K562 (cell line): ENCODE measurements around the gene IRF2BP1. TPM values are rescaled to one million over a fixed set of nuclear protein-coding genes. Genes with fewer than 3 reads are reported as not detected.

Experiments used
- AFF4 ChIP-seq: sonication (generic); formaldehyde crosslinking; IDR thresholded peaks from 2 replicates; pipeline ENCODE4 v1.8.0; 2023; ENCODE audit warnings: mild to moderate bottlenecking, missing genetic modification reagents
- BMI1 ChIP-seq: fragments of 150-350 bp; IDR thresholded peaks from 2 replicates; pipeline ENCODE4 v1.6.1; 2014; ENCODE audit warnings: low read length
- FOXP4 ChIP-seq: sonication (generic); formaldehyde crosslinking; IDR thresholded peaks from 2 replicates; pipeline ENCODE4 v1.8.0; 2022; ENCODE audit warnings: mild to moderate bottlenecking, missing genetic modification reagents, borderline replicate concordance
- IRF1 ChIP-seq: sonication (generic); formaldehyde crosslinking; IDR thresholded peaks from 2 replicates; pipeline ENCODE4 v1.8.0; 2022; ENCODE audit warnings: missing genetic modification reagents, mild to moderate bottlenecking, borderline replicate concordance
- NEUROD1 ChIP-seq: fragments of 150-350 bp; IDR thresholded peaks from 2 replicates; pipeline ENCODE4 v1.6.1; 2014; ENCODE audit warnings: borderline replicate concordance, low read length, low read depth; ENCODE audit not compliant: partially characterized antibody
- PRDM10 ChIP-seq: fragments of 450-650 bp; IDR thresholded peaks from 2 replicates; pipeline ENCODE4 v1.6.1; 2018; ENCODE audit not compliant: partially characterized antibody
- RBM34 ChIP-seq: fragments of 200-400 bp; formaldehyde crosslinking; IDR thresholded peaks from 2 replicates; pipeline ENCODE4 v1.6.1; 2018; ENCODE audit warnings: low read length, borderline replicate concordance; ENCODE audit not compliant: insufficient read depth
- SIN3A ChIP-seq, 2 experiments: fragments of 150-350 bp in 1 of 2; IDR thresholded peaks; 2 replicates each; pipeline ENCODE4 v1.6.1; 2011 to 2016; ENCODE audit warnings: borderline replicate concordance in 2 of 2, low read depth in 2 of 2, low read length in 2 of 2, mild to moderate bottlenecking in 2 of 2, moderate library complexity in 2 of 2; ENCODE audit not compliant: control insufficient read depth in 1 of 2
- STAT5B ChIP-seq: fragments of 250-450 bp; sonication (Bioruptor Pico); IDR thresholded peaks from 2 replicates; pipeline ENCODE4 v1.8.0; 2021; ENCODE audit warnings: mild to moderate bottlenecking, inconsistent platforms
- ZBED1 ChIP-seq: IDR thresholded peaks from 2 replicates; pipeline ENCODE4 v1.6.1; 2014
- ZNF197 ChIP-seq: fragments of 200-800 bp; sonication (Bioruptor generic); IDR thresholded peaks from 2 replicates; pipeline ENCODE4 v1.6.1; 2016; ENCODE audit warnings: low read depth, missing genetic modification characterization, missing compliant biosample characterization
- ZNF707 ChIP-seq: fragments of 250-450 bp; sonication (Bioruptor Pico); conservative IDR thresholded peaks from 2 replicates; pipeline ENCODE4 v1.8.0; 2022; ENCODE audit warnings: inconsistent platforms, mild to moderate bottlenecking, moderate library complexity
- polyA plus RNA-seq, 8 experiments: library from polyadenylated mRNA; depleted of rRNA in 4 of 8; stranded (reverse) in 5 of 8; unstranded in 3 of 8; fragments of >200 nt; fragmentation: Nextera tagmentation in 2 of 8; fragmentation: Illumina TruSeq in 1 of 8; extraction: Ambion mirVana in 2 of 8; extraction: Trizol in 1 of 8; gene quantifications; 2 replicates each; pipeline versions ENCODE4 v1.2.1 to v1.2.3, GENCODE V29; 2011 to 2014; ENCODE audit warnings: inconsistent platforms in 1 of 8, missing spikeins in 1 of 8
- total RNA-seq, 7 experiments: library from RNA; depleted of rRNA in 6 of 7; stranded (reverse); fragments of >200 nt in 6 of 7; fragmentation: Illumina TruSeq in 2 of 7; extraction: Trizol in 2 of 7; gene quantifications; 2 replicates each; pipeline versions ENCODE4 v1.2.1 to v1.2.3, GENCODE V29; 2011 to 2021; ENCODE audit warnings: low replicate concordance in 1 of 7

IRF2BP1 gene
- total and polyA plus RNA-seq, 9 of the 15 experiments (the other 6 are each of a cell fraction or from before 2014, with no cell fraction given) = 0.61 to 35.9 (median 3.5) TPM

GRCh38 chr19:45883881-45884681, 1.9 kb downstream of the IRF2BP1 start (continued):
- TF ChIP-seq FOXP4 (CRISPR knock-in tag) (no peak), NEUROD1 (no peak), ZNF707 (CRISPR knock-in tag) (no peak), BMI1 (no peak), IRF1 (CRISPR knock-in tag) (no peak), STAT5B (no peak), AFF4 (CRISPR knock-in tag) (no peak), RBM34 (no peak), ZBED1 (no peak), PRDM10 (no peak), ZNF197 (CRISPR knock-in tag) (no peak), SIN3A (IDR thresholded peaks at IDR 0.05; ENCODE audit: borderline replicate concordance in 2 of 2, control insufficient read depth in 1 of 2, low read depth in 2 of 2, low read length in 2 of 2) (no peak)
